OCI-LY3 (cell line): ENCODE results near the gene EYS.

Experiments
- CTCF ChIP-seq: fragments of 200-600, 300-600 bp; sonication (generic); IDR thresholded peaks from 2 replicates; pipeline ENCODE4 v1.5.1; 2014; ENCODE audit warnings: antibody characterized with exemption, low read length, low read depth
- EZH2phosphoT487 ChIP-seq: fragments of 200-600 bp; shearing (Covaris generic); IDR thresholded peaks from 2 replicates; pipeline ENCODE4 v1.6.1; 2018; ENCODE audit warnings: antibody characterized with exemption, mixed run types, low read depth

GRCh38 chr6:64904616-64905015 is 802.4 kb downstream of the EYS start:
- TF ChIP-seq CTCF: no peak
- no peak for TF ChIP-seq EZH2phosphoT487
